KMS-11 (cell line): ENCODE data around the gene DUSP14.

Experiments
- H2AFZ ChIP-seq: fragments of 200-600 bp; sonication (generic); 2 replicates; pipeline ENCODE4 v1.6.1; 2016; ENCODE audit warnings: antibody characterized with exemption, mixed run types, low read depth
- H3K27ac ChIP-seq: fragments of 200-600 bp; sonication (generic); 2 replicates; pipeline ENCODE4 v1.6.1; 2016; ENCODE audit warnings: mild to moderate bottlenecking, mixed run types
- H3K27me3 ChIP-seq: fragments of 200-600 bp; sonication (generic); 2 replicates; pipeline ENCODE4 v1.6.1; 2017; ENCODE audit warnings: mild to moderate bottlenecking, low read depth, mixed run types, moderate library complexity; ENCODE audit not compliant: insufficient read depth
- H3K36me3 ChIP-seq: fragments of 200-600 bp; sonication (generic); 2 replicates; pipeline ENCODE4 v1.6.1; 2017; ENCODE audit warnings: mild to moderate bottlenecking, mixed run types; ENCODE audit not compliant: insufficient read depth
- H3K4me1 ChIP-seq: fragments of 200-600 bp; sonication (generic); 2 replicates; pipeline ENCODE4 v1.6.1; 2016; ENCODE audit warnings: mild to moderate bottlenecking, low read depth, mixed run types; ENCODE audit not compliant: poor library complexity, severe bottlenecking
- H3K4me2 ChIP-seq: fragments of 200-600 bp; sonication (generic); 2 replicates; pipeline ENCODE4 v1.7.0; 2016; ENCODE audit warnings: mild to moderate bottlenecking, mixed run types
- H3K4me3 ChIP-seq: fragments of 200-600 bp; sonication (generic); IDR thresholded peaks from 2 replicates; pipeline ENCODE4 v1.6.1; 2017; ENCODE audit warnings: low read depth, low read length, mixed read lengths; ENCODE audit not compliant: insufficient read depth
- H3K79me2 ChIP-seq: fragments of 200-600 bp; sonication (generic); 2 replicates; pipeline ENCODE4 v1.6.1; 2016; ENCODE audit warnings: low read depth, mixed run types; ENCODE audit not compliant: insufficient read depth
- H3K9ac ChIP-seq: fragments of 200-600 bp; sonication (generic); 2 replicates; pipeline ENCODE4 v1.6.1; 2016; ENCODE audit warnings: mild to moderate bottlenecking, mixed run types
- H4K20me1 ChIP-seq: fragments of 200-600 bp; sonication (generic); 2 replicates; pipeline ENCODE4 v1.6.1; 2016; ENCODE audit warnings: mild to moderate bottlenecking, mixed run types; ENCODE audit not compliant: insufficient read depth
- CTCF ChIP-seq: fragments of 200-600 bp; sonication (generic); conservative IDR thresholded peaks from 2 replicates; pipeline ENCODE4 v1.6.1; 2017; ENCODE audit warnings: low read depth, mild to moderate bottlenecking, antibody characterized with exemption, low read length, moderate library complexity, mixed read lengths

Gene DUSP14

GRCh38 chr17:37553401-37553966 lies 63.8 kb downstream of the DUSP14 start:
- H3K27ac ChIP-seq: peak overlapping the region; percentile 82
- peaks cover 16% of the 10 kb centered on the region; the same call in 1 of the 2 replicates for H3K79me2 ChIP-seq
- no peaks in the 10 kb centered on the region for H3K27me3 ChIP-seq
- peak overlapping the region; percentile 37; the same call in 1 of the 2 replicates for H3K9ac ChIP-seq
- peaks cover 59% of the 10 kb centered on the region for H3K4me1 ChIP-seq
- no peaks in the 10 kb centered on the region for H4K20me1 ChIP-seq
- peak overlapping the region; percentile 66 for H3K4me2 ChIP-seq
- H3K36me3 ChIP-seq: no peaks in the 10 kb centered on the region
- TF ChIP-seq CTCF: no peak
- 0 out of 2 replicates have a peak overlapping the region, but pooled peaks have one; percentile 1 for H2AFZ ChIP-seq
- no peak overlapping the region for H3K4me3 ChIP-seq

DNA sequence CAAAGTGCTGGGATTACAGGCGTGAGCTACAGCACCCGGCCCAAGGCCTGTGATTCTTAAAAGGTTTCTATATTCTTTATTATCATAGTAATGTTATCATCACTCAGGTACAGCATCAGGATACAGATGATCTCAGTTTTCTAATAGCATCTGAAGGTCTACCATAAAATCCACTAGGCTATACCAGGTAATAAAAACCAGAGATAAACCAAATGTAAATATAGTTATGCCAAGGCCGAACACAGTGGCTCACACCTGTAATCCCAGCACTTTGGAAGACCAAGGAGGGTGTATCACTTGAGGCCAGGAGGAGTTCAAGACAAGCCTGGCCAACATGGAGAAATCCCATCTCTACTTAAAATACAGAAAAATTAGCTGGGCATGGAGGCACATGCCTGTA lies 65.7 kb downstream of the DUSP14 start:
- no peak overlapping the region for H3K4me3 ChIP-seq
- peaks cover 12% of the 10 kb centered on the region; the same call in 1 of the 2 replicates for H3K79me2 ChIP-seq
- H3K27ac ChIP-seq: no peak overlapping the region; the same call in 1 of the 2 replicates
- no peak overlapping the region for H2AFZ ChIP-seq
- peaks cover 54% of the 10 kb centered on the region for H3K4me1 ChIP-seq
- no peak overlapping the region for H3K9ac ChIP-seq
- no peak for TF ChIP-seq CTCF
- no peak overlapping the region for H3K4me2 ChIP-seq
- H4K20me1 ChIP-seq: no peaks in the 10 kb centered on the region
- no peaks in the 10 kb centered on the region for H3K27me3 ChIP-seq
- no peaks in the 10 kb centered on the region for H3K36me3 ChIP-seq

DNA sequence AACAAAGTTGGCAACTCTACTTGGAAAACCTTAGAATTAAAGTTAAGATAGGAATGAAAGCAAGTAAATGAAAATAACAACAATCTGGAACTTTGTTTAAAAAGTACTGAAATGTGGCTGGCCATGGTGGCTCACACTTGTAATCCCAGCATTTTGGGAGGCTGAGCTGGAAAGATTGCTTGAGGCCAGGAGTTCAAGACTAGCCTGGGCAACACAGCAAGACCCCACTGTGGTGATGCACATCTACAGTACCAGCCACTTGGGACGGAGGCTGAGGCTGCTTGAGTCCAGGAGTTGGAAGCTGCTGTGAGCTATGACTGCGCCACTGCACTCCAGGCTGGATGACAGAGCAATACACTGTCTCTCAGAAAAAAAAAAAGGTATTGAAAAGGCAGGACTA lies 67.8 kb downstream of the DUSP14 start:
- Histone ChIP-seq H3K36me3 (no peaks in the 10 kb centered on the region), H3K27ac (no peak overlapping the region), H3K4me1 (peaks cover 35% of the 10 kb centered on the region), H3K79me2 (no peaks in the 10 kb centered on the region), H3K4me2 (no peak overlapping the region), H2AFZ (no peak overlapping the region), H4K20me1 (no peaks in the 10 kb centered on the region), H3K4me3 (no peak overlapping the region), H3K9ac (no peak overlapping the region), H3K27me3 (no peaks in the 10 kb centered on the region)
- no peak for TF ChIP-seq CTCF

GRCh38 chr17:37558299-37558698 lies 68.6 kb downstream of the DUSP14 start:
- Histone ChIP-seq H3K79me2 (no peaks in the 10 kb centered on the region), H3K27me3 (no peaks in the 10 kb centered on the region), H3K4me1 (peaks cover 27% of the 10 kb centered on the region), H3K4me3 (no peak overlapping the region), H4K20me1 (no peaks in the 10 kb centered on the region), H2AFZ (no peak overlapping the region), H3K4me2 (no peak overlapping the region), H3K9ac (no peak overlapping the region), H3K36me3 (no peaks in the 10 kb centered on the region), H3K27ac (no peak overlapping the region)
- no peak for TF ChIP-seq CTCF
